Central memory CD8-positive, alpha-beta T cell (primary cell): Measurements from ENCODE around the gene TNFSF10.

ENCODE experiments used
- ATAC-seq: fragments of 150-1000 bp; cut with Tn5 transposase; replicated peaks from 2 replicates; pipeline ENCODE4 v1.10.0; 2022; ENCODE audit warnings: mild to moderate bottlenecking, moderate FRiP score, moderate number of reproducible peaks; ENCODE audit not compliant: poor library complexity, severe bottlenecking; ENCODE audit errors: extremely low read depth
- DNase-seq, 2 donors: peaks; one replicate each; pipeline ENCODE4 v3.0.0; 2021; ENCODE audit warnings: low spot score in 2 of 2
- H3K27ac Mint-ChIP-seq: one replicate; pipeline ENCODE4 v1.8.0; 2022; ENCODE audit warnings: low read depth, mild to moderate bottlenecking, moderate library complexity, mixed read lengths
- H3K27me3 Mint-ChIP-seq: one replicate; pipeline ENCODE4 v1.8.0; 2022; ENCODE audit warnings: mixed read lengths
- H3K36me3 Mint-ChIP-seq: one replicate; pipeline ENCODE4 v1.8.0; 2022; ENCODE audit warnings: mild to moderate bottlenecking, moderate library complexity, mixed read lengths; ENCODE audit not compliant: insufficient read depth
- H3K4me1 Mint-ChIP-seq: one replicate; pipeline ENCODE4 v1.8.0; 2022; ENCODE audit warnings: mixed read lengths
- H3K4me3 Mint-ChIP-seq: one replicate; pipeline ENCODE4 v1.8.0; 2022; ENCODE audit warnings: mild to moderate bottlenecking, moderate library complexity, mixed read lengths
- H3K9me3 Mint-ChIP-seq: one replicate; pipeline ENCODE4 v1.8.0; 2022; ENCODE audit warnings: mixed read lengths

The TNFSF10 gene

DNA sequence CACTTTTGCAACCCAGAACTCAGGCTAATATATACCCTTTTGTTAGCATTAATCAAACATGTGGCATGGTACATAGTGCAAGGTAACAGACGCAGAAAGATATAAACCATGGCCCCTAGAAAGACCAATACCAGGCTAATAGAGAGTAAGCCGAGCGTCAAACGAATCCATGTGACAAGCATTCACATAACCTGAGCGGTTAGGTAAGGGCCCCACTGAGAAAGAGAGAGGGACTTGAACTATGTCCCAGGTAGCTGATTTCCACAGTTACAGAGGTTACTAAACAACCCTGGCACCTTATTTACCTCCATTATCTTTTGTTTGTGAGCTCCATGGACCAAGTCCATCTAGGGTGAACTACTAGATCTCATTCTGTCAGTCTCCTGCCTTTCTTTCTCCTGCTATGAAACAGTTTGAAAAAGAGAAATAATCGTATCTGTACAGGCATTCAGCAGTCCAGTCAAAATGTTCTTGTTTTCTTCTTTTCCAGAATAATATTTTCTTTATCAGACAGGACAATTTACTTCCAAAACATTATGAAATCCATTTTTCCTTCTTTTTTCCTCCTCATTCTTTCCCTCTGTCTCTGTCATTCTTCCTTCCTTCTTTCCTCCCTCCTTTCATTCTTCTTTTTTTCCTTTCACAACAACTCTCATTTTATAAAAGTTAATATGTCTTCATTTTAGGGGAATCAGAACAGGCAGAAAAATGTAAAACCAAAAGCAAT is 30.5 kb upstream of the TNFSF10 start:
- Mint-ChIP-seq H3K27ac (no peak overlapping the region), H3K36me3 (no peaks in the 10 kb centered on the region), H3K4me3 (no peak overlapping the region), H3K27me3 (no peaks in the 10 kb centered on the region), H3K4me1 (peaks cover 6% of the 10 kb centered on the region), H3K9me3 (no peaks in the 10 kb centered on the region)
- no peak for ATAC-seq
- no peak for DNase-seq

DNA sequence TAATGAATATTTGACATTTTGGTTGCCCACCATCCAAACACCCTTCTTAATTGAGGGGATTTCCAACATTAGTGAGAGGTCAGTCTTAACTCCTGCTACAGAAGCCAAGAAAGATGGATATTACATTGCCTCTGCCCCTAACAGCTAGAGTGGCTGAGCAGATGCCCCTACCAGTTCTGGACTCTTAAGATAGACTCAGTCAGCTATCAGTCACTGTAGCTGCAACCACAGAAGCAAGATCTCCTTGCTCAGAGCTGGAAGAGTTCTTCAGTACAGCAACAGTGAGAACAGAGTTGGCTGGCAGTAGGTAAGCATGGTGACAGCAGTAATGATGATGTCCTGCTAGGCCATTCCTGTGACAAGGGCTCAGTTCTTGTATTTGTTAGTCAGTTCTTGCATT is 29.4 kb upstream of the TNFSF10 start:
- Mint-ChIP-seq H3K27ac (no peak overlapping the region), H3K27me3 (no peaks in the 10 kb centered on the region), H3K9me3 (no peaks in the 10 kb centered on the region), H3K36me3 (no peaks in the 10 kb centered on the region), H3K4me3 (no peak overlapping the region), H3K4me1 (peaks cover 6% of the 10 kb centered on the region)
- DNase-seq: no peak
- ATAC-seq: no peak

DNA sequence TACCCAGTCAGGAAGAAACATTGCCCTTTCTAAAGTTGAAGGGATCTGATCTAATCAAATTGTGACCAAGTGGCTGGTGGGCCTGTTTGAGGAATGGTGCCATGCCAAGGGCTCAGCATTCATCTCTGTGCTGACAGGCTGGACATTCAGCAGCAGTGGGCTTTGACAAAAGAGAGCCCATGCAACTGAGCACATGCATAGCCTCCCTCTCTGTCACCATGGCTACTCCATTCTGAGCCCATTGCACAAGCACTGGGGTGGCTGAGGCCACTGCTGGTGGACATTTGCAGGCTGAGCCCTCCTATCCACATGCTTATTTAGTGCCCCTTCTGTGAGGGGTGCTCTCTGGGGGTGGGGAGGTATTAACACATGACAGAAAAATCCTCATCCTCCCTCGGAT is 28.6 kb upstream of the TNFSF10 start:
- Mint-ChIP-seq H3K27ac (no peak overlapping the region), H3K4me1 (no peaks in the 10 kb centered on the region), H3K4me3 (no peak overlapping the region), H3K36me3 (no peaks in the 10 kb centered on the region), H3K27me3 (no peaks in the 10 kb centered on the region), H3K9me3 (no peaks in the 10 kb centered on the region)
- ATAC-seq (no peak), DNase-seq (no peak)

DNA sequence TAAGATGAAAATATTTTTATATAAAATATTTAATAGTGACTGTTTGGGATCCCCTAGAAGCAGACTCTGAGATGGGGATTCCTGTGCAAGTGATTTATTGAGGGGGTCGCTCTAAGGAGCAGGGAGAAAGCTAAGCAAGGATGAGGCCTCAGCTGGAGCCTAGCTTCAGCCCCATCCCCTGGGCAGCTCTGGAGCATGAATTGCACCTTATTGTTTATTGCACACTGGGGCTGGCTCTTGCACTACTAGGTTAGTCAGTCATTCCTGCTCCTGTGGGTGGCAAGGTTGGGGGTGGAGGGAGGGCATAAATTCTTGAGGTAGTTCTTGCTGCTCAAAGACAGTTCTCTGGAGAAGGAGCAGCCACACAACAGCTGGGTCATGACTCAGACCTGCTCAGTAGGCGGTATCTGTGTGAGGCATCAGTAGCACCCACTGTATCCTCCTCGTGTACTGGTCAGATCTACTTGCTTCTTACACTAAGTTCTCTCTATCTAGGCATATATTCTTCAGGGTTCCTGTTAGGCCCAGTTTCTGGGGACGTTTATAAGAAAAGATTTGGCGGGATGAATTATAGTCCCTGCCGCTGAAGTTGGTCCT is 27.2 kb upstream of the TNFSF10 start:
- no peaks in the 10 kb centered on the region for H3K9me3 Mint-ChIP-seq
- H3K36me3 Mint-ChIP-seq: no peaks in the 10 kb centered on the region
- H3K27ac Mint-ChIP-seq: no peak overlapping the region
- H3K27me3 Mint-ChIP-seq: no peaks in the 10 kb centered on the region
- H3K4me3 Mint-ChIP-seq: no peak overlapping the region
- ATAC-seq (peak; percentile 46), DNase-seq (no peak)
- no peaks in the 10 kb centered on the region for H3K4me1 Mint-ChIP-seq

DNA sequence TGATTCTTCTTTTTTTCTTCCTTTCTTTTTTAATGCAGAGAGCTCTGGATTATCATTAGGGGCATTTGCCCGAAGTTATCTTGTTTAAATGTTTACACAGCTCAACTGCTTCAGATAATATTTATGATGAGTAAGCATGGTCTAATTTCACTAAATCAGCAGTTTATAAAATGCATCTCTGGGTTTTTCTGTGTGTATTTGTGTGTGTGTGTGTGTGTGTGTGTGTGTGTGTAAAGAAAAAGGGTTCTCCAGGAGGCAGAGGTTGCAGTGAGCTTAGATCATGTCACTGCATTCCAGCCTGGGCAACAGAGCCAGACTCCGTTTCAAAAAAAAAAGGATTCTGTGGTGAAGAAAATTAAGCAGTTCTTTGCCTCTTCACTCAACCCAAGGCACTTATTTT is 25.9 kb upstream of the TNFSF10 start:
- ATAC-seq (no peak), DNase-seq (no peak)
- Mint-ChIP-seq H3K4me3 (no peak overlapping the region), H3K27me3 (no peaks in the 10 kb centered on the region), H3K4me1 (no peaks in the 10 kb centered on the region), H3K27ac (no peak overlapping the region), H3K9me3 (no peaks in the 10 kb centered on the region), H3K36me3 (no peaks in the 10 kb centered on the region)

DNA sequence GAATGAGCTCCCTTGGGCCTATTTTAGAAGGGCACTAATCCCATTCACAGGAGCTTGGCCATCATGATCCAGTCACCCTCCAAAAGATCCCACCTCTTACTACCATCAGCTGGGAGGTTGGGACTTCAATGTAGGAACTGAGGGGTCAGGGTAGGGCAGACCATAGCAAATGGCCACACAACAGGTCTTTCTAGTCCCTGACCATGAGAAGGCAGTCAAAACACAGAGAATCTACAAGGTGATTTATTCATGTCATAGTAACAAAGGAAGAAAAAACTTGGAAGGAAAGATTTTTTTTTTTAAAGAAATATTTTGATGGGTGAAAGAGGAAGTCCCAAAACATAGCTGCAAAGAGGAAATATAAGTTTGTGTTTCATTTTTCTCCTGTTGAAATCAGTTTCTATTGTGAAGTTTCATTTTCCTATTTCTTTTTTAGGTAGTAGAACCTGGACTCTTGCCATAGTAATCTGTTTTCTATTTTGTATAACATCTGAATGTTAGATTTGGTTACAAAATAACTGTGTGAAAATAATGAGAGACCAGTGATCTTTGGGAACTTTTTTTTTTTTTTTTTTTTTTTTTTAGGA is 23.5 kb upstream of the TNFSF10 start:
- Mint-ChIP-seq H3K4me3 (no peak overlapping the region), H3K36me3 (no peaks in the 10 kb centered on the region), H3K9me3 (no peaks in the 10 kb centered on the region), H3K27ac (no peak overlapping the region), H3K4me1 (no peaks in the 10 kb centered on the region), H3K27me3 (no peaks in the 10 kb centered on the region)
- ATAC-seq: no peak
- no peak for DNase-seq

DNA sequence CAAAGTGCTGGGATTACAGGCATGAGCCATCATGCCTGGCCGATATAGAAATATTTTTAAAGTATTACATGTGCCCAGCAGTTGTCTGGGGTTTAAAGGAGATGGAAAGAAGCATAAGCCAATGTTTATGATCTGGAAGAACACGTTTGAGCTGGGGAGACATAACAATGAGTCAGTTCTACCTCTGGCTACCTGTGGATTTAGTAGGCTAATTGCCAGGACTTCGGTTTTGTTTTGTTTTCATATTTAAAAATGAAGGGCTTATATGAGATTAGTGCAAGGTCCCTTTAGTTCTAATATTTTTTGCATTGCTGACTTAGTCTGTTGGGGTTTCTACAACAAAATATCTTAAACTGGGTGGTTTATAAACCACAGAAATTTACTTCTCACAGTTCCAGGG is 22.9 kb upstream of the TNFSF10 start:
- Mint-ChIP-seq H3K4me1 (no peaks in the 10 kb centered on the region), H3K36me3 (no peaks in the 10 kb centered on the region), H3K27ac (no peak overlapping the region), H3K9me3 (no peaks in the 10 kb centered on the region), H3K27me3 (no peaks in the 10 kb centered on the region), H3K4me3 (no peak overlapping the region)
- no peak for DNase-seq
- ATAC-seq: no peak

DNA sequence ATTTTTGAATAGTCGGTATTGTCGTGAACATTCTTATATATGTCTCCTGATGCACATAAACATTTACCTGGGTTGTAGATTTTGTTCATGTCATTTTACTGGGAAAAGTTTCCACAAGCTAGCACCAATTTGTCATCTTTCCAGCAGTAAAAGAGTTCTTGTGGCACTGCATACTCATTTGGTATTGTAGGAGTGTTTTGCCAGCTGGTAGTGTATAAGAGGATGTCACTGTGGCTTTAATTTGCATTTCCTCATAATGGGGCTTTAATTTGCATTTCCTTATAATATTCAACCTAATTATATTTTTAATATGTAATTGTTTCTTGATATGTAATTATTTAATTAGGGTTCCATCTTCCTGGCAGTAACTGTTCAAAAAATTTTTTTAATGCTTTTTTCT is 21.2 kb upstream of the TNFSF10 start:
- Mint-ChIP-seq H3K4me3 (no peak overlapping the region), H3K27me3 (no peaks in the 10 kb centered on the region), H3K27ac (no peak overlapping the region), H3K9me3 (no peaks in the 10 kb centered on the region), H3K36me3 (no peaks in the 10 kb centered on the region), H3K4me1 (no peaks in the 10 kb centered on the region)
- no peak for DNase-seq
- no peak for ATAC-seq

DNA sequence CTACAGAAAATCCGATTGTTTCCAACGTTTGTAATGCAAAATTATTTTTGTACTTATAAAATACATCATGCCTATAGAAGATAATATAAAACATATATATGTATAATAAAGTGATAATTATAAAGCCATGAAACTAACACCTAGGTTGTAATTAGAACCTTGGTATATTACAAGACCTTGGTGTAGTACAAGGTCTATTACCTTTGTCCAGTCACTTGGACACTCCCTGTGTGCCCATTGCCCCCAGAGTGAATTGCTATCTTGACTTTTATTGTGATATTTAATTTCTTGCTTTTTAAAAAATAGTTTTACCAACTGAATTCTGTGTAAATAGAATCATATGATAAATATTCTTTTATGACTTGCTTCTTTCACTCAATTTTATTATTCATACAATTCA is 20.7 kb upstream of the TNFSF10 start:
- Mint-ChIP-seq H3K4me3 (no peak overlapping the region), H3K36me3 (no peaks in the 10 kb centered on the region), H3K27ac (no peak overlapping the region), H3K27me3 (no peaks in the 10 kb centered on the region), H3K4me1 (no peaks in the 10 kb centered on the region), H3K9me3 (no peaks in the 10 kb centered on the region)
- no peak for DNase-seq
- ATAC-seq: no peak

DNA sequence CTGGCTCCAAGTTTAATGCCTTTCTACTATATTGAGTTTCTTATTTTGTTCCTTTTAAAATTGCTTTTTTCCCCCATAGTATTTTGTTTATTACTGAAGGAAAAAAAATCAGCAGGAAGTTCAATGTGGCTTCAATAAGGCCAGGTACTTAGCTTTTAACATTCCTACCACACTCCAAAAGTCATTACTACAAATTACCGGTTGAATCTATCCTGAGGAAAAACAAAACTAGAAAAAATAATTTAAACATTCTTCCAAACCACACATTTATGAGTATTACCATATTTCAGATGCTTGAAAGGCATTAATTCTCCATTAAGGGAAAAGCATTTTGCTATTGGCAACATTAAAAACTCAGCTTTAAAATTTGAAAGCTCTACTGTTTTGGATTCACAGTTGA is 20.2 kb upstream of the TNFSF10 start:
- H3K9me3 Mint-ChIP-seq: no peaks in the 10 kb centered on the region
- no peaks in the 10 kb centered on the region for H3K27me3 Mint-ChIP-seq
- ATAC-seq: no peak
- no peaks in the 10 kb centered on the region for H3K4me1 Mint-ChIP-seq
- H3K4me3 Mint-ChIP-seq: no peak overlapping the region
- DNase-seq: no peak
- H3K36me3 Mint-ChIP-seq: no peaks in the 10 kb centered on the region
- no peak overlapping the region for H3K27ac Mint-ChIP-seq

DNA sequence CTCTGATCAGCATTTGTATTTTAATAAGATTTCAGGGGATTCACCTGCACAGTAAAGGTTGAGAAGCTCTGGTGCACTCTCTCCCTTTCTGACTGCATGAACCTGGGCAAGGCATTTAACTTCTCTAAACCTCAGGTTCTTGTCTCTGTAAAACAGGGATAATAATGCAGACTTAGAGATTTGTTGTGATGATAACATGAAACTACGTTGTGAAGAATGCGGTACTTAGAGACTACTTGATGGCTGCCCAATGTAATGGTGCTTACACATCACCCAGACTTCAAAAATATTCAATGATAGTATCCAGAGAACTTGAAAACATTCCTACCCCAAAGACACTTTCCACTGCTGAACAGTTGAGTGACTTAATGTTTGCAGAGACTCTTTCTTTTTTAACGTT is 19.8 kb upstream of the TNFSF10 start:
- no peaks in the 10 kb centered on the region for H3K9me3 Mint-ChIP-seq
- no peaks in the 10 kb centered on the region for H3K36me3 Mint-ChIP-seq
- H3K27ac Mint-ChIP-seq: no peak overlapping the region
- H3K4me1 Mint-ChIP-seq: peaks cover 2% of the 10 kb centered on the region
- DNase-seq (no peak), ATAC-seq (no peak)
- no peaks in the 10 kb centered on the region for H3K27me3 Mint-ChIP-seq
- no peak overlapping the region for H3K4me3 Mint-ChIP-seq

DNA sequence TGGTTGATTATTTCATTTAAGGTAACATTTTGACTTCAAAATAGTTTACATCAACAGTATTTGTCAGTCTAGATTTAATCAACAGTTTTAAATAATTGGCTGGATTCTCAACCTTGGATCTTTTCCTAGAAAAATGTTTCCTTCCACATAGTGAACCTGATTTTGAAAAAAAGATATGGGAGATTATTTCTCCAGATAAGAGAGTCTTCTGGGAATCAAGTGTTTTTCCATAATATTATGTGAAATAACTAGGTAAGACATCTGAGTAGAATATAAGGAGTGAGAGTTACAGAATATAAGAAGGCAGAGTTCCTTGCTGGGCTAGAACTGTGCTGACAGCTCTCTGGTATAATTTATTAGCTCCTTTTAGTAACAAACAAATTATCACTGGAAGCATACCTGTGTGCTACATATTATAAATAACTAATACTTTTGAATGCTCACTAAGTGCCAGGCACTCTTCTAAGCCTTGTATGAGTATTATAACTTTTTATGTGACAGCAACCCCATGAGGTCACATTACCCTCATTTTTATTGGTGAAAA is 18.8 kb upstream of the TNFSF10 start:
- Mint-ChIP-seq H3K27me3 (no peaks in the 10 kb centered on the region), H3K9me3 (no peaks in the 10 kb centered on the region), H3K36me3 (no peaks in the 10 kb centered on the region), H3K4me3 (no peak overlapping the region), H3K4me1 (peaks cover 9% of the 10 kb centered on the region), H3K27ac (no peak overlapping the region)
- ATAC-seq (no peak), DNase-seq (no peak)

DNA sequence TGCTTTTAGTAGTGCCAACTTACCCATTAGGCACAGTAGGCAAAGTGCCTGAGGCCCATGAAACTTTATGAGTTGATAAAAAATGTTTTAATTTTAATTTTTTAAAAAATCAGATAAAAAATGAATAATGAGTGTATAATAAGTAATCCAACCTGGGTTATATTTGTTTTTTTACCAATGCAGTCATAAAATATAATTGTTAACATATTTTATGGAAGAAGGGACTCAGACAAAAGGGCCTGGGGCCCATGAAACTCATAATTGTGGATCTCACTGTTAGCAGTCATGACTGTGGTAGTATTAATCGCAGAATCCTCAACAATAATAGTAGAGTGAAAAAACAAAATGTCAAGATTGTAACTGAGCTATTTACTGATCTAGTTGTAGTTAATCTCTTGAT is 16.8 kb upstream of the TNFSF10 start:
- H3K27me3 Mint-ChIP-seq: no peaks in the 10 kb centered on the region
- ATAC-seq (no peak), DNase-seq (no peak)
- H3K4me3 Mint-ChIP-seq: no peak overlapping the region
- H3K36me3 Mint-ChIP-seq: no peaks in the 10 kb centered on the region
- no peak overlapping the region for H3K27ac Mint-ChIP-seq
- peaks cover 16% of the 10 kb centered on the region for H3K4me1 Mint-ChIP-seq
- H3K9me3 Mint-ChIP-seq: no peaks in the 10 kb centered on the region
